ENCODE results near the gene FOSB. TPM values are rescaled to one million over a fixed set of nuclear protein-coding genes. Genes with fewer than 3 reads are reported as not detected.

The FOSB gene
- polyA plus RNA-seq, 1 donor from 2014 or later, result 2.1 TPM

DNA sequence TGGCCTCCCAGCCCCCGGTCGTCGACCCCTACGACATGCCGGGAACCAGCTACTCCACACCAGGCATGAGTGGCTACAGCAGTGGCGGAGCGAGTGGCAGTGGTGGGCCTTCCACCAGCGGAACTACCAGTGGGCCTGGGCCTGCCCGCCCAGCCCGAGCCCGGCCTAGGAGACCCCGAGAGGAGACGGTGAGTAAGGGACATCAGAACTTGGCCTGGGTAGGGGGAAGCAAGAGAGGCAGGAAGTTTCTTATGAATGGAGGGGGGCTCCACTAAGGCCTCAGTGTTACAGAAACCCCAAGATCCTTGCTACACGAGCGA, 2.9 kb downstream of the FOSB start:
- Histone ChIP-seq H3K27me3 (ENCODE audit: insufficient read depth, low read depth, low read length) (peaks cover 20% of the 10 kb centered on the region), H3K9ac (ENCODE audit: low read length) (no peak overlapping the region), H3K4me3 (ENCODE audit: low read length) (no peak overlapping the region), H4K20me1 (ENCODE audit: insufficient read depth) (no peaks in the 10 kb centered on the region), H3K79me2 (replicated peaks; ENCODE audit: insufficient read depth, low read length) (no peaks in the 10 kb centered on the region), H3K27ac (ENCODE audit: low read length) (no peak overlapping the region), H3F3A (ENCODE audit: insufficient read depth, low read length, poor library complexity, severe bottlenecking) (no peaks in the 10 kb centered on the region), H3K4me2 (ENCODE audit: low read length) (no peak overlapping the region), H2AFZ (ENCODE audit: low read depth, low read length) (no peak overlapping the region), H3K9me3 (ENCODE audit: low read length) (no peaks in the 10 kb centered on the region), H3K9me2 (ENCODE audit: insufficient read depth, low read length) (no peaks in the 10 kb centered on the region), H3K36me3 (ENCODE audit: insufficient read depth, low read length) (no peaks in the 10 kb centered on the region)
- TF ChIP-seq, protein P1, sequence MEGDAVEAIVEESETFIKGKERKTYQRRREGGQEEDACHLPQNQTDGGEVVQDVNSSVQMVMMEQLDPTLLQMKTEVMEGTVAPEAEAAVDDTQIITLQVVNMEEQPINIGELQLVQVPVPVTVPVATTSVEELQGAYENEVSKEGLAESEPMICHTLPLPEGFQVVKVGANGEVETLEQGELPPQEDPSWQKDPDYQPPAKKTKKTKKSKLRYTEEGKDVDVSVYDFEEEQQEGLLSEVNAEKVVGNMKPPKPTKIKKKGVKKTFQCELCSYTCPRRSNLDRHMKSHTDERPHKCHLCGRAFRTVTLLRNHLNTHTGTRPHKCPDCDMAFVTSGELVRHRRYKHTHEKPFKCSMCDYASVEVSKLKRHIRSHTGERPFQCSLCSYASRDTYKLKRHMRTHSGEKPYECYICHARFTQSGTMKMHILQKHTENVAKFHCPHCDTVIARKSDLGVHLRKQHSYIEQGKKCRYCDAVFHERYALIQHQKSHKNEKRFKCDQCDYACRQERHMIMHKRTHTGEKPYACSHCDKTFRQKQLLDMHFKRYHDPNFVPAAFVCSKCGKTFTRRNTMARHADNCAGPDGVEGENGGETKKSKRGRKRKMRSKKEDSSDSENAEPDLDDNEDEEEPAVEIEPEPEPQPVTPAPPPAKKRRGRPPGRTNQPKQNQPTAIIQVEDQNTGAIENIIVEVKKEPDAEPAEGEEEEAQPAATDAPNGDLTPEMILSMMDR (IDR thresholded peaks at IDR 0.05; ENCODE audit: poor library complexity, severe bottlenecking), result no peak
- TF ChIP-seq TAF1 (IDR thresholded peaks at IDR 0.05; ENCODE audit: low read depth) (no peak), SMC3 (conservative IDR thresholded peaks at IDR 0.05; ENCODE audit: poor library complexity) (no peak), MXI1 (conservative IDR thresholded peaks at IDR 0.05; ENCODE audit: poor library complexity, severe bottlenecking) (no peak), RAD21 (conservative IDR thresholded peaks at IDR 0.05) (no peak), EZH2 (IDR thresholded peaks at IDR 0.05; ENCODE audit: borderline replicate concordance, insufficient read depth, low read length, poor library complexity, severe bottlenecking) (no peak), POLR2AphosphoS5 (IDR thresholded peaks at IDR 0.05) (no peak), EP300 (conservative IDR thresholded peaks at IDR 0.05; ENCODE audit: poor library complexity, severe bottlenecking) (no peak)
- TF ChIP-seq, protein P2, sequence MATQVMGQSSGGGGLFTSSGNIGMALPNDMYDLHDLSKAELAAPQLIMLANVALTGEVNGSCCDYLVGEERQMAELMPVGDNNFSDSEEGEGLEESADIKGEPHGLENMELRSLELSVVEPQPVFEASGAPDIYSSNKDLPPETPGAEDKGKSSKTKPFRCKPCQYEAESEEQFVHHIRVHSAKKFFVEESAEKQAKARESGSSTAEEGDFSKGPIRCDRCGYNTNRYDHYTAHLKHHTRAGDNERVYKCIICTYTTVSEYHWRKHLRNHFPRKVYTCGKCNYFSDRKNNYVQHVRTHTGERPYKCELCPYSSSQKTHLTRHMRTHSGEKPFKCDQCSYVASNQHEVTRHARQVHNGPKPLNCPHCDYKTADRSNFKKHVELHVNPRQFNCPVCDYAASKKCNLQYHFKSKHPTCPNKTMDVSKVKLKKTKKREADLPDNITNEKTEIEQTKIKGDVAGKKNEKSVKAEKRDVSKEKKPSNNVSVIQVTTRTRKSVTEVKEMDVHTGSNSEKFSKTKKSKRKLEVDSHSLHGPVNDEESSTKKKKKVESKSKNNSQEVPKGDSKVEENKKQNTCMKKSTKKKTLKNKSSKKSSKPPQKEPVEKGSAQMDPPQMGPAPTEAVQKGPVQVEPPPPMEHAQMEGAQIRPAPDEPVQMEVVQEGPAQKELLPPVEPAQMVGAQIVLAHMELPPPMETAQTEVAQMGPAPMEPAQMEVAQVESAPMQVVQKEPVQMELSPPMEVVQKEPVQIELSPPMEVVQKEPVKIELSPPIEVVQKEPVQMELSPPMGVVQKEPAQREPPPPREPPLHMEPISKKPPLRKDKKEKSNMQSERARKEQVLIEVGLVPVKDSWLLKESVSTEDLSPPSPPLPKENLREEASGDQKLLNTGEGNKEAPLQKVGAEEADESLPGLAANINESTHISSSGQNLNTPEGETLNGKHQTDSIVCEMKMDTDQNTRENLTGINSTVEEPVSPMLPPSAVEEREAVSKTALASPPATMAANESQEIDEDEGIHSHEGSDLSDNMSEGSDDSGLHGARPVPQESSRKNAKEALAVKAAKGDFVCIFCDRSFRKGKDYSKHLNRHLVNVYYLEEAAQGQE (IDR thresholded peaks at IDR 0.05; ENCODE audit: borderline replicate concordance), result no peak

DNA sequence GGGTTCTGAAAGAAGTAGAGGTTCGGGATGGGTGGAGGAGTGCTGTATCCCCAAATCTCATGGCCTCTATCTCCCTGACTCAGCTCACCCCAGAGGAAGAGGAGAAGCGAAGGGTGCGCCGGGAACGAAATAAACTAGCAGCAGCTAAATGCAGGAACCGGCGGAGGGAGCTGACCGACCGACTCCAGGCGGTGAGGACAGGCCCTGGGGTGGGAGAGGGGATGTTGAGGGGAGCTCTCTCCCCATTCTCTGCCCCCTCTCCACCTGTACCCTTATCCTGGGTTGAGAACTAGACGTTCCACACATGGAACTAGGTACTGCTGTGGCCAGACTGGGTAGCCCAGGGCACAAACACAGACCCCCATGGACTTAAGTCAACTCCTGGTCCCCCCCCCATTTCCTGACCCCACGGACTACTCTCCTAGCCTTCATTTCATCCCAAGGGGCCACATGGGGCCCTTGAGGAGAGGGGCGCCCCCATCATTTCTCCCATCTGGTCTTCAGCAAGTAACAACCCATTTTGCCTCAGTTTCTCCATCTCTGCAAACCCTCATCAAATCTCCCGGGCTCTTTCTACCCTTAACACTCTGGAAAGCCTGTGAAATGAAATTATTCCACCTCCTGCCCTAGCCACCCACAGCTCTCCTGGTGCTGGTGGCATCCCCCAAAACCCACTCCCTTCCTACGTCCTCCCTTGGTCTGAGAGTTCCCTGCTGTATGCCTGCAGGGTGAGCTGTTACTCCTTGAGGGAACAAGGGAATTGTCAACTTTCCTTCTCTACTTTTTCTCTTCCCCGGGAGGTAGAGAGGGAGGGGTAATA, 3.5 kb downstream of the FOSB start:
- H3K9me3 ChIP-seq (ENCODE audit: low read length), result no peaks in the 10 kb centered on the region
- TF ChIP-seq EP300 (conservative IDR thresholded peaks at IDR 0.05; ENCODE audit: poor library complexity, severe bottlenecking) (no peak), SMC3 (conservative IDR thresholded peaks at IDR 0.05; ENCODE audit: poor library complexity) (no peak), POLR2AphosphoS5 (IDR thresholded peaks at IDR 0.05) (no peak), MXI1 (conservative IDR thresholded peaks at IDR 0.05; ENCODE audit: poor library complexity, severe bottlenecking) (no peak), TAF1 (IDR thresholded peaks at IDR 0.05; ENCODE audit: low read depth) (no peak), RAD21 (conservative IDR thresholded peaks at IDR 0.05) (no peak), EZH2 (IDR thresholded peaks at IDR 0.05; ENCODE audit: borderline replicate concordance, insufficient read depth, low read length, poor library complexity, severe bottlenecking) (no peak)
- TF ChIP-seq, protein P2 (IDR thresholded peaks at IDR 0.05; ENCODE audit: borderline replicate concordance), result no peak
- TF ChIP-seq, protein P1 (IDR thresholded peaks at IDR 0.05; ENCODE audit: poor library complexity, severe bottlenecking), result no peak
- H4K20me1 ChIP-seq (ENCODE audit: insufficient read depth), result no peaks in the 10 kb centered on the region
- no peak overlapping the region for H3K9ac ChIP-seq (ENCODE audit: low read length)
- H2AFZ ChIP-seq (ENCODE audit: low read depth, low read length), result no peak overlapping the region
- H3K79me2 ChIP-seq (replicated peaks; ENCODE audit: insufficient read depth, low read length), result no peaks in the 10 kb centered on the region
- H3K9me2 ChIP-seq (ENCODE audit: insufficient read depth, low read length), result no peaks in the 10 kb centered on the region
- no peaks in the 10 kb centered on the region for H3K36me3 ChIP-seq (ENCODE audit: insufficient read depth, low read length)
- H3K27ac ChIP-seq (ENCODE audit: low read length), result no peak overlapping the region
- H3K4me2 ChIP-seq (ENCODE audit: low read length), result no peak overlapping the region
- H3K4me3 ChIP-seq (ENCODE audit: low read length), result no peak overlapping the region
- peaks cover 20% of the 10 kb centered on the region for H3K27me3 ChIP-seq (ENCODE audit: insufficient read depth, low read depth, low read length)
- no peaks in the 10 kb centered on the region for H3F3A ChIP-seq (ENCODE audit: insufficient read depth, low read length, poor library complexity, severe bottlenecking)
